Choroid plexus epithelial cell (primary cell): Measurements from ENCODE around the gene OCA2.

ENCODE experiments used
- DNase-seq: peaks from one replicate; pipeline ENCODE4 v3.0.0-alpha.2; 2010; ENCODE audit warnings: low read depth
- H3K4me3 ChIP-seq: 2 replicates; pipeline ENCODE4 v1.5.1; 2011; ENCODE audit warnings: low read depth, mild to moderate bottlenecking, control low read depth, low read length, moderate library complexity
- TF ChIP-seq, protein P1 (sequence below): conservative IDR thresholded peaks from 2 replicates; pipeline ENCODE4 v1.5.1; 2011; ENCODE audit warnings: low read depth, mild to moderate bottlenecking, control low read depth, inconsistent platforms, low read length, moderate library complexity

OCA2 gene

GRCh38 chr15:27813139-27813538 lies 286.0 kb downstream of the OCA2 start:
- no peak overlapping the region for H3K4me3 ChIP-seq
- TF ChIP-seq, protein P1, sequence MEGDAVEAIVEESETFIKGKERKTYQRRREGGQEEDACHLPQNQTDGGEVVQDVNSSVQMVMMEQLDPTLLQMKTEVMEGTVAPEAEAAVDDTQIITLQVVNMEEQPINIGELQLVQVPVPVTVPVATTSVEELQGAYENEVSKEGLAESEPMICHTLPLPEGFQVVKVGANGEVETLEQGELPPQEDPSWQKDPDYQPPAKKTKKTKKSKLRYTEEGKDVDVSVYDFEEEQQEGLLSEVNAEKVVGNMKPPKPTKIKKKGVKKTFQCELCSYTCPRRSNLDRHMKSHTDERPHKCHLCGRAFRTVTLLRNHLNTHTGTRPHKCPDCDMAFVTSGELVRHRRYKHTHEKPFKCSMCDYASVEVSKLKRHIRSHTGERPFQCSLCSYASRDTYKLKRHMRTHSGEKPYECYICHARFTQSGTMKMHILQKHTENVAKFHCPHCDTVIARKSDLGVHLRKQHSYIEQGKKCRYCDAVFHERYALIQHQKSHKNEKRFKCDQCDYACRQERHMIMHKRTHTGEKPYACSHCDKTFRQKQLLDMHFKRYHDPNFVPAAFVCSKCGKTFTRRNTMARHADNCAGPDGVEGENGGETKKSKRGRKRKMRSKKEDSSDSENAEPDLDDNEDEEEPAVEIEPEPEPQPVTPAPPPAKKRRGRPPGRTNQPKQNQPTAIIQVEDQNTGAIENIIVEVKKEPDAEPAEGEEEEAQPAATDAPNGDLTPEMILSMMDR, result no peak

DNA sequence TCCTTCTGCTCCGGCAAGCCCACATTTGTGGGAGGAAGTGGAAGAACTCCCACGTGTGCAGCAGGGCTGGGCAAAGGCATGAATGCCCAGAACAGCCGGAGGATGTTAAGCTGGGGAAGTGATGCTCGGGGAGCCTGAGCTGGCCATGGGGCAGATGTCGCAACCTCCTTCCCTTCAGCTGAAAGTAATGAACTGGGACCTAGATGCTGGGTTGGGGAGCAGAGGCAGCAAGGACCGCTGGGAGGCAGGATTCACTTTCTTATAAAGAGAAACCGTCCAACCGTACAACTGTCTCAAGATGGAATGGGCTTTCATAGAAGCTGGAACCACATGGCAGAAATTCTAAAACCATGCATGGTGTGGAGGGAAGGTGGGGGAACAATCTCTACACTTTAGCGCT lies 290.9 kb downstream of the OCA2 start:
- no peak overlapping the region for H3K4me3 ChIP-seq
- TF ChIP-seq, protein P1, result no peak
- DNase-seq, result no peak

More at GRCh38 chr15:27813139-27813538, 286.0 kb downstream of the OCA2 start:
- DNase-seq, result no peak

DNA sequence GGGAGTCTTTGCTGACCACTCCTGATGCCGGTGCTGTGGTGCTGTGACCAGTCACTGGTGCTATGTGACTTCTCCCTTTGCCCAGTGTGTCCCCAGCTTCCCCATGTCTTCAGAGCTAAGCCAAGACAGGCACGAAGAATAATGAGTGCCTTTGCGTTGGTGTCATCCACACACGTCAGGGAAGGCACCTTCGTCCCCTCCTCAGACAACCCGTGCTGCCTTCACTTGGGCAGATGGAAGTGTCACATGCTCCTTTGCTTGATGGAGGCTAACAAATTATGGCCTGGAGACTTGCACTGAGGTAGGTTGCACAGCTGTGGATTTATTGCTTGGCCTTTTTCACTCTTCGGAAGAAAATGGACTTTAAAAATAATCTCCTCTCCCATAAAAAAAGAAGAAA lies 291.8 kb downstream of the OCA2 start:
- no peak for DNase-seq
- H3K4me3 ChIP-seq, result no peak overlapping the region
- TF ChIP-seq, protein P1, result no peak

- H3K4me3 ChIP-seq, result no peak overlapping the region
- no peak for DNase-seq
Observed at GRCh38 chr15:27806396-27806795, 292.7 kb downstream of the OCA2 start.

DNA sequence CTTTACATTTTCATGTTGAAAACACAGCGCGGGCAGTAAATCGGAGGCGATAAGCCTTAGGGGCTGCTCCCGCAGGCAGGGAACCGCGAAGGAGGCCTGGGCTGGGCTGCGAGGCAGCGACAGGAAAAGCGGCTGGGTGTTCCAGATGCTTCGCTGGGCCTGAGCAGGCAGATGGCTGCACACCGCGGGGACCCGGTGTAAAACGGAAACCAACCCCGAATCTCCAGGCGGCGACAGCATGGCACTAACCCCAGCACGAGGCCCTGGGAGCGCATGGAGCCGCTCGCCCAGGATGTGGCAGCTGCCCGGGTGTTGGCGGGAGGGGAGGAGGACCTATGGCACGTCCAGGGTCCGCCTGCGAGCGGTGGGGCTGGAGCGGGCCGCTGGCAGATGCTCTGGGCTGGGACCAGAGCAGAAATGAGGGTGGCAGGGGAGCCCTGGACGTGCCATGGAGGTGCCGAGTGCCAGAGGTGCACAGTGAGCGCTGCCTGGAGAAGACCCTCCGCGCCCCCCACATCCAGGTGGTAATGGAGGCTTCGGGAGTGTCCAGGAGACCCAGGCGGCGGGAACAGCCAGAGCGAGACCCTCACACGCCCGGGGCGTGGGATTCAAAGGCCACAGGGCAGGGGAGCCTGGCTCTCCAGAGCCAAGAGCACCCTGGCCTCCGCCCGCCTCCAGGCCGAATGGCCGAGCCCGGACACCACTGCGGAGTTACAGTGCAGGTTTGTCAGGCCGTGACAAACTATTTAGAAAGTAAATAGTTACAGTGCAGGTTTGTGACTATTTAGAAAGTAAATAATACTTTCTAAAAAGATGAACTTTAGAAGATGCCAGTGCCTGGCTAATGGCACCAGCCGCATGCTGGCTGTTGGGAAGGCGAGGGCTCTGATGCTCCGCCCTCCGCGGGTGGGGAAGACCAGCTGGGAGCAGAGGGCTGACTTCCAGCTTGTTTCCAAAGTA lies 293.6 kb downstream of the OCA2 start:
- TF ChIP-seq, protein P1, result no peak
- no peak for DNase-seq
- H3K4me3 ChIP-seq, result no peak overlapping the region

More at GRCh38 chr15:27806396-27806795, 292.7 kb downstream of the OCA2 start:
- TF ChIP-seq, protein P1, result no peak

- DNase-seq, result no peak
- TF ChIP-seq, protein P1, result no peak
- H3K4me3 ChIP-seq, result no peak overlapping the region
Observed at GRCh38 chr15:27804569-27805260, 294.4 kb downstream of the OCA2 start.
